ENCODE data around the gene FLRT2.

- no peak for TF ChIP-seq EZH2 (IDR thresholded peaks at IDR 0.05; ENCODE audit: borderline replicate concordance, low read length)
- TF ChIP-seq, protein P1, sequence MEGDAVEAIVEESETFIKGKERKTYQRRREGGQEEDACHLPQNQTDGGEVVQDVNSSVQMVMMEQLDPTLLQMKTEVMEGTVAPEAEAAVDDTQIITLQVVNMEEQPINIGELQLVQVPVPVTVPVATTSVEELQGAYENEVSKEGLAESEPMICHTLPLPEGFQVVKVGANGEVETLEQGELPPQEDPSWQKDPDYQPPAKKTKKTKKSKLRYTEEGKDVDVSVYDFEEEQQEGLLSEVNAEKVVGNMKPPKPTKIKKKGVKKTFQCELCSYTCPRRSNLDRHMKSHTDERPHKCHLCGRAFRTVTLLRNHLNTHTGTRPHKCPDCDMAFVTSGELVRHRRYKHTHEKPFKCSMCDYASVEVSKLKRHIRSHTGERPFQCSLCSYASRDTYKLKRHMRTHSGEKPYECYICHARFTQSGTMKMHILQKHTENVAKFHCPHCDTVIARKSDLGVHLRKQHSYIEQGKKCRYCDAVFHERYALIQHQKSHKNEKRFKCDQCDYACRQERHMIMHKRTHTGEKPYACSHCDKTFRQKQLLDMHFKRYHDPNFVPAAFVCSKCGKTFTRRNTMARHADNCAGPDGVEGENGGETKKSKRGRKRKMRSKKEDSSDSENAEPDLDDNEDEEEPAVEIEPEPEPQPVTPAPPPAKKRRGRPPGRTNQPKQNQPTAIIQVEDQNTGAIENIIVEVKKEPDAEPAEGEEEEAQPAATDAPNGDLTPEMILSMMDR (IDR thresholded peaks at IDR 0.05; ENCODE audit: low read length) = no peak
These were observed 46.3 kb upstream of the FLRT2 start for GRCh38 chr14:85483652-85484051.
